HepG2 (cell line): ENCODE measurements around the gene ARMH3. TPM values are rescaled to one million over a fixed set of nuclear protein-coding genes. Genes with fewer than 3 reads are reported as not detected.

Experiments
- CBX1 ChIP-seq: IDR thresholded peaks from one replicate; pipeline ENCODE4 v1.6.1; 2016; ENCODE audit warnings: antibody characterized with exemption, low read depth
- CC2D1A ChIP-seq: sonication (generic); formaldehyde crosslinking; IDR thresholded peaks from 2 replicates; pipeline ENCODE4 v1.8.1; 2023; ENCODE audit warnings: mild to moderate bottlenecking, missing genetic modification reagents
- CCAR2 ChIP-seq: fragments of 200-400 bp; formaldehyde crosslinking; optimal IDR thresholded peaks from 2 replicates; pipeline ENCODE3; 2018; ENCODE audit warnings: low read depth, mild to moderate bottlenecking, low read length, moderate library complexity
- CENPT ChIP-seq: sonication (generic); formaldehyde crosslinking; IDR thresholded peaks from 2 replicates; pipeline ENCODE4 v1.8.0; 2022; ENCODE audit warnings: low read depth, mild to moderate bottlenecking, moderate library complexity, missing genetic modification reagents
- DMAP1 ChIP-seq: IDR thresholded peaks from 2 replicates; pipeline ENCODE4 v1.6.1; 2016
- DZIP1 ChIP-seq: sonication (generic); formaldehyde crosslinking; IDR thresholded peaks from 2 replicates; pipeline ENCODE4 v1.5.0; 2020; ENCODE audit warnings: mild to moderate bottlenecking, missing genetic modification reagents
- HCFC1 ChIP-seq: fragments of 150-350 bp; IDR thresholded peaks from 2 replicates; pipeline ENCODE4 v1.6.1; 2014; ENCODE audit warnings: low read depth, low read length
- HHEX ChIP-seq: IDR thresholded peaks from 2 replicates; pipeline ENCODE4 v1.6.1; 2016; ENCODE audit warnings: control low read depth
- JDP2 ChIP-seq: sonication (generic); formaldehyde crosslinking; IDR thresholded peaks from 2 replicates; pipeline ENCODE4 v1.8.1; 2022; ENCODE audit warnings: missing genetic modification reagents, borderline replicate concordance
- MZF1 ChIP-seq: sonication (generic); formaldehyde crosslinking; IDR thresholded peaks from 2 replicates; pipeline ENCODE4 v1.8.1; 2023; ENCODE audit warnings: mild to moderate bottlenecking, missing genetic modification reagents, borderline replicate concordance
- SNAPC5 ChIP-seq: sonication (generic); formaldehyde crosslinking; IDR thresholded peaks from 2 replicates; pipeline ENCODE4 v1.8.1; 2023; ENCODE audit warnings: mild to moderate bottlenecking, missing genetic modification reagents, borderline replicate concordance
- TCF7 ChIP-seq: sonication (generic); IDR thresholded peaks from 2 replicates; pipeline ENCODE4 v1.6.1; 2016; ENCODE audit warnings: antibody characterized with exemption, low read depth
- TMF1 ChIP-seq: sonication (generic); formaldehyde crosslinking; IDR thresholded peaks from 2 replicates; pipeline ENCODE4 v1.8.1; 2022; ENCODE audit warnings: low read depth, missing genetic modification reagents
- ZBTB8A ChIP-seq: sonication (generic); formaldehyde crosslinking; IDR thresholded peaks from 2 replicates; pipeline ENCODE4 v1.4.0; 2020; ENCODE audit warnings: mild to moderate bottlenecking, low read depth, missing genetic modification reagents, borderline replicate concordance
- ZGPAT ChIP-seq: IDR thresholded peaks from 2 replicates; pipeline ENCODE4 v1.6.1; 2016; ENCODE audit warnings: mild to moderate bottlenecking
- ZKSCAN8 ChIP-seq: IDR thresholded peaks from 2 replicates; pipeline ENCODE4 v1.6.1; 2016; ENCODE audit warnings: borderline replicate concordance, missing genetic modification reagents, missing compliant biosample characterization
- ZNF12 ChIP-seq: sonication (generic); formaldehyde crosslinking; IDR thresholded peaks from 2 replicates; pipeline ENCODE4 v1.5.0; 2020; ENCODE audit warnings: missing genetic modification reagents
- ZNF362 ChIP-seq: sonication (generic); formaldehyde crosslinking; IDR thresholded peaks from 2 replicates; pipeline ENCODE4 v1.4.0; 2020; ENCODE audit warnings: missing genetic modification reagents, mild to moderate bottlenecking, borderline replicate concordance
- ZNF382 ChIP-seq: sonication (generic); formaldehyde crosslinking; IDR thresholded peaks from 2 replicates; pipeline ENCODE4 v1.5.0; 2020; ENCODE audit warnings: missing genetic modification reagents, mild to moderate bottlenecking, borderline replicate concordance
- ZNF607 ChIP-seq: sonication (generic); formaldehyde crosslinking; IDR thresholded peaks from 2 replicates; pipeline ENCODE4 v1.5.1; 2020; ENCODE audit warnings: missing genetic modification reagents, mild to moderate bottlenecking, borderline replicate concordance
- ZNF619 ChIP-seq: sonication (generic); formaldehyde crosslinking; IDR thresholded peaks from 2 replicates; pipeline ENCODE4 v1.4.0; 2020; ENCODE audit warnings: mild to moderate bottlenecking, missing genetic modification reagents
- ZSCAN12 ChIP-seq: sonication (generic); formaldehyde crosslinking; IDR thresholded peaks from 2 replicates; pipeline ENCODE4 v1.9.0; 2021; ENCODE audit warnings: mild to moderate bottlenecking, missing genetic modification reagents
- polyA plus RNA-seq, 8 experiments: library from polyadenylated mRNA; depleted of rRNA in 3 of 8; stranded (reverse) in 7 of 8; unstranded in 1 of 8; fragments of >200 nt; fragmentation: Illumina TruSeq in 4 of 8; extraction: Trizol in 4 of 8; gene quantifications; 2 replicates each; pipeline versions ENCODE4 v1.2.1 to v1.2.3, GENCODE V29; 2011 to 2016; ENCODE audit warnings: low read depth in 4 of 8, missing spikeins in 1 of 8, mixed read lengths in 1 of 8; ENCODE audit not compliant: insufficient read depth in 1 of 8
- total RNA-seq, 5 experiments: library from RNA; depleted of rRNA; stranded (reverse); fragments of >200 nt; fragmentation: Illumina TruSeq; extraction: Trizol; gene quantifications; 2 replicates each; pipeline ENCODE4 v1.2.3, GENCODE V29; 2016; ENCODE audit warnings: low read depth in 1 of 5
- TF ChIP-seq, protein P1 (sequence below): sonication (generic); formaldehyde crosslinking; IDR thresholded peaks from 2 replicates; pipeline ENCODE4 v1.4.0; 2020; ENCODE audit warnings: mild to moderate bottlenecking, missing genetic modification reagents

The ARMH3 gene
- total and polyA plus RNA-seq, 2 of the 13 experiments (the other 11 are each of a cell fraction or from before 2014, with no cell fraction given): 8.4 to 16.9 TPM

- TF ChIP-seq, protein P1, sequence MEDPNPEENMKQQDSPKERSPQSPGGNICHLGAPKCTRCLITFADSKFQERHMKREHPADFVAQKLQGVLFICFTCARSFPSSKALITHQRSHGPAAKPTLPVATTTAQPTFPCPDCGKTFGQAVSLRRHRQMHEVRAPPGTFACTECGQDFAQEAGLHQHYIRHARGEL (CRISPR knock-in tag): no peak
- TF ChIP-seq JDP2: no peak
- TF ChIP-seq ZGPAT (CRISPR knock-in tag): peak; percentile 97
- 0 out of 2 replicates have a peak, but pooled peaks have one; percentile 80 for TF ChIP-seq ZSCAN12 (CRISPR knock-in tag)
- TF ChIP-seq CBX1: no peak
- peak; percentile 86 for TF ChIP-seq ZNF607 (CRISPR knock-in tag)
- TF ChIP-seq SNAPC5 (CRISPR knock-in tag): no peak
- TF ChIP-seq DMAP1 (CRISPR knock-in tag): no peak; the same call in none of the 2 replicates
- TF ChIP-seq DZIP1 (CRISPR knock-in tag): no peak
- TF ChIP-seq ZNF619 (CRISPR knock-in tag): peak; percentile 92
- 0 out of 2 replicates have a peak, but pooled peaks have one; percentile 31 for TF ChIP-seq ZBTB8A (CRISPR knock-in tag)
- TF ChIP-seq CC2D1A: no peak
- no peak; the same call in 1 of the 2 replicates for TF ChIP-seq ZNF362 (CRISPR knock-in tag)
- peak; percentile 89 for TF ChIP-seq HCFC1
- no peak for TF ChIP-seq HHEX (CRISPR knock-in tag)
- TF ChIP-seq ZNF12: peak; percentile 44; the same call in 1 of the 2 replicates
- peak; percentile 77; the same call in 1 of the 2 replicates for TF ChIP-seq MZF1 (CRISPR knock-in tag)
- peak; percentile 72 for TF ChIP-seq CCAR2
- TF ChIP-seq TMF1 (CRISPR knock-in tag): no peak; the same call in 1 of the 2 replicates
- peak; percentile 22; the same call in 1 of the 2 replicates for TF ChIP-seq CENPT
- TF ChIP-seq TCF7: no peak
- no peak for TF ChIP-seq ZNF382
- TF ChIP-seq ZKSCAN8 (CRISPR knock-in tag): peak; percentile 70; the same call in 1 of the 2 replicates
Measured at GRCh38 chr10:102055647-102056419, at the start of gene ARMH3 (continued).
